C1 segment of cervical spinal cord (tissue), 14 donors: Measurements from ENCODE around the gene RABGGTA.

Experiments used
- DNase-seq, 14 donors: peaks; one replicate each; lab custom pipeline; 2025; lab: John Stamatoyannopoulos, UW

RABGGTA gene, protein sequence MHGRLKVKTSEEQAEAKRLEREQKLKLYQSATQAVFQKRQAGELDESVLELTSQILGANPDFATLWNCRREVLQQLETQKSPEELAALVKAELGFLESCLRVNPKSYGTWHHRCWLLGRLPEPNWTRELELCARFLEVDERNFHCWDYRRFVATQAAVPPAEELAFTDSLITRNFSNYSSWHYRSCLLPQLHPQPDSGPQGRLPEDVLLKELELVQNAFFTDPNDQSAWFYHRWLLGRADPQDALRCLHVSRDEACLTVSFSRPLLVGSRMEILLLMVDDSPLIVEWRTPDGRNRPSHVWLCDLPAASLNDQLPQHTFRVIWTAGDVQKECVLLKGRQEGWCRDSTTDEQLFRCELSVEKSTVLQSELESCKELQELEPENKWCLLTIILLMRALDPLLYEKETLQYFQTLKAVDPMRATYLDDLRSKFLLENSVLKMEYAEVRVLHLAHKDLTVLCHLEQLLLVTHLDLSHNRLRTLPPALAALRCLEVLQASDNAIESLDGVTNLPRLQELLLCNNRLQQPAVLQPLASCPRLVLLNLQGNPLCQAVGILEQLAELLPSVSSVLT

DNA sequence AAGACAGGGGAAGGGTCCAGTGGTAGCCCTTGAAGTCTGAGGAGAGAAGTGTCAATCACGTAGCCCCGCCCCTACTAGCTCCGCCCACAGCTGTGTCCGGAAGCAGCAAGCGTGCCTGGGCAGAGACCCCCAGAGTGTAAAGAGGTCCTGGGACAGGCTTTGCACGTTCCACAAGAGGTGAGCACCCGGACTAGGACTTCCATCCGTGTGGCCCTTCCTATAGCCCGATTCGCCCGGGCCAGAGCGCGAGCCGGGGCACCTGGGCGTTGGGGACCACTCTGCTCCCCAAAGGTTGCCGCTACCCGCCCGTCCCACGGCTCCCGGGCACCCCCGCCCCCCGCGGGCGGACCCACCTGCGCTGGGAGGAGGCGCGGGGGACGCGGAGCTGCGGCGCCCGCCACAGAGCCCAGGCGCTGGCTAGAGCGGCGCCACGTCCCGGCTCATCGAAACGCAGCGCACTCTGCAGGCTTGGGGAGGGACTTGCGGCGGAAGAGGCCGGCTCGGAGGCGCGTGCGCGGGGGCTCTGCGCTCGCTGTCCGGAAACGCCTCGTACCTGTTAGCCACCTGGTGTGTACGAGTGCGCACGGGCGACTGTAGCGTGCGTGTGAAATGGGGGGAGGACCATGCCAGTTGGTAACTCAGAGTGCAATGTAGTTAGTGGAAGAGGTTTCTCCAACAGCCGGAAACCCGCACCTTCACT lies at the start of gene RABGGTA:
TSS of gene RABGGTA (minus strand) at position 464 of the 700 bp plus-strand sequence. CDS start 482 bp downstream, outside the sequence.
- peak in 12 of 14 donors; percentile 49 to 84 (median 72) for DNase-seq

DNA sequence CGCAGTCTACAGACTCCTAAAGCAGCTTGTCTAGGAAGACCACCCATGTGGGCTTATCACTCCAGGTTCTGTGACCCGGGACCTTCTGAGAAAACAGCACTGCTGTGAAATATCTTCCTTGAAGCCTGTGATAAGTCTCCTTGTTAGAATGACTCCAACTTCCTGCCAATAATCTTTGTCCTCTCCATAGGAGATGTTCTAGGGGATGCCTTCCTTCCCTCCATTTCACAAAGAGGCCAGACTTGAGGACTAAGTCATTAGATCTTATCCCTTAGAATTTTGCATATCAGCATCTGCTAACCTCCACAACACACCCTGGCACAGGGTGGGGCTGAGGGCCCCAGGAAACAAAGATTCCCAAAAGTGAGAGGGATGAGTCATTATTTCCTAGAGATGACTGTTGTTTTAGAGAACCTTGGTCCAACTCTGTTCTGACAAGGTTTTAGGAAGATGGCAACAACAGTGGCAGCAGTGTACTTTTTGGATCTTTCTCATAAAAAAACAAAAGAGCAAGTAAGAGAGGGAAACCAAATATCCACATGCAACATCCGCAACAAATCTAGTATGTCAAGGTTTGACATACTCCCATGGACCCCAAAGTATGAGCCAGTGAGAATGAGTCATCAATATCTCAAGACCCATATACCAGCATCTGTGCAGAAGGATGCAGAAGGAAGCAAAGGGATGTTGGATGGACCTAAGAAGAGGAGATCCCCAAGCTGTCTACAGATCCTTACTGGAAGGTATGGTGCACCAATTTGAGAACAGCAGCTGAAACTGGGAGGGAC lies 45.9 kb upstream of the RABGGTA start:
- no peak for DNase-seq

DNA sequence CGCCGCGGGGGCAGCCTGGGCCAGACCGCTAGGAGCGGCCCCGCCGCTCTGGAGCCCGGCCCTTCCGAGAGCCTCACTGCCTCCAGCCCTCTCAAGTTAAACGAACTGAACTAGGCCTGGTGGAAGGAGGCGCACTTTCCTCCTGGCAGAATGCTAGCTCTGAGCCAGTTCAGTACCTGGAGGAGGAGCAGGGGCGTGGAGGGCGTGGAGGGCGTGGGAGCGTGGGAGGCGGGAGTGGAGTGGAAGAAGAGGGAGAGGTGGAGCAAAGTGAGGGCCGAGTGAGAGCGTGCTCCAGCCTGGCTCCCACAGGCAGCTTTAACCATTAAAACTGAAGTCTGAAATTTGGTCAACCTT lies 45.2 kb upstream of the RABGGTA start:
- no peak for DNase-seq

DNA sequence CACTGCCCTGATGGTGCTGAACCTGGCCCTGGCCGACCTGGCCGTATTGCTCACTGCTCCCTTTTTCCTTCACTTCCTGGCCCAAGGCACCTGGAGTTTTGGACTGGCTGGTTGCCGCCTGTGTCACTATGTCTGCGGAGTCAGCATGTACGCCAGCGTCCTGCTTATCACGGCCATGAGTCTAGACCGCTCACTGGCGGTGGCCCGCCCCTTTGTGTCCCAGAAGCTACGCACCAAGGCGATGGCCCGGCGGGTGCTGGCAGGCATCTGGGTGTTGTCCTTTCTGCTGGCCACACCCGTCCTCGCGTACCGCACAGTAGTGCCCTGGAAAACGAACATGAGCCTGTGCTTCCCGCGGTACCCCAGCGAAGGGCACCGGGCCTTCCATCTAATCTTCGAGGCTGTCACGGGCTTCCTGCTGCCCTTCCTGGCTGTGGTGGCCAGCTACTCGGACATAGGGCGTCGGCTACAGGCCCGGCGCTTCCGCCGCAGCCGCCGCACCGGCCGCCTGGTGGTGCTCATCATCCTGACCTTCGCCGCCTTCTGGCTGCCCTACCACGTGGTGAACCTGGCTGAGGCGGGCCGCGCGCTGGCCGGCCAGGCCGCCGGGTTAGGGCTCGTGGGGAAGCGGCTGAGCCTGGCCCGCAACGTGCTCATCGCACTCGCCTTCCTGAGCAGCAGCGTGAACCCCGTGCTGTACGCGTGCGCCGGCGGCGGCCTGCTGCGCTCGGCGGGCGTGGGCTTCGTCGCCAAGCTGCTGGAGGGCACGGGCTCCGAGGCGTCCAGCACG lies 44.6 kb upstream of the RABGGTA start:
- no peak for DNase-seq

DNA sequence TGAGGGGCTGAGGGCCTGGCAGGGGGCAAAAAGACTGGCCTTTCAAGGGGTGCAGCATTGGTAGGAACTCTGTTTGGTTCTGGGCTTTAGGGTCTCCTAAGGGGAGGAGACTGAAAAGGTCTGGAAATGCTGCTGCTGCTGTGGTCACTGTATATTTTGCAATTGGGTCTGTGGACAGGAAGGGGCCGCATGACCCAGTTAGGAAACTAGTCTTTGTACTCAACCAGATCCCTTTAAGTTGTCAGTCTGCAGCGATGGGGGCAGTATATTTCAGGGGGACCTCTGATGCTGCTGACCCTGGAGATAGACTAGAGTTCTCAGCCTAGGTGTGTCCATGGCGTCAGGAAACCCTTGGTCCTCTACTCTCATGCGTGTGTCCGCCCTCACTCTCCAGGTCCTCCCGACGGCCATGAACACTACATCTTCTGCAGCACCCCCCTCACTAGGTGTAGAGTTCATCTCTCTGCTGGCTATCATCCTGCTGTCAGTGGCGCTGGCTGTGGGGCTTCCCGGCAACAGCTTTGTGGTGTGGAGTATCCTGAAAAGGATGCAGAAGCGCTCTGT lies 43.9 kb upstream of the RABGGTA start:
- DNase-seq = no peak

DNA sequence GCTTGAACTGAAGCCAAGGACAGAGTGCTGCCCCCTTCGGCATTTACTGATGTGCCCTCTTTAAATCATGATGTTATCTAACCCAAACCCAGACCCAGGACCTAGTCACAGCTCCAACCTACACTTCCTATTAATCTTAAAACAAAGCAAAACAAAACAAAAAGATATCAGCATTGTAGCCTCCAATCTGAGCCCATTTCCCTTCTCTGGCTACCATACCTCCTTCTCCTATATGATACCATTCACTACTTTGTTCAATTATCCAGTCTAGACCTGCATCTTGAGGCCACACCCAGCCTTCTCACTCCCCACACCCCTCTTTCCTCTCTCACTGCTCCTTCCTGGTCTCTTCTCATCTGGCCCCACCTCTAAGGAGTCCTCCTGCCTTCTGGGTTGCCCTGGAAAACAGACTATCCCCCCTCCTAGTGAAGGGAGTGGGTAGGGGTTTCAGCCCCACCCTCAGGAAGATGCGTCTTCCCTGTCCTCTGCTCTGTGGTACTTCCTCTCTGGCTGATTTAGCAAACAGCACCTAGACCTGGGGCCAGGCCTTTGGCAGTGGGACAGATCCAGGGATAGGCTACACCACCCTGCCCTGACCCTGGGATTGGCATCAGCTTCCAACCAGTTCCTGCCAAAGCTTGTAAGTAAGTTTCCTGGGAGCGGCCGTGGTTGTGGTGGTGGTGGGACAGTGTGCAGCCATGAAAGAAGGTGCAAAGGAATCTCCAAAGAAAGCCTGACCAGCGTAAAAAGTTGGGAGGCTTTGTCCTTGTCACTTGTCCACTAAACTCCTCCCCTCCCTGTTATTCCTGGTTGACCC lies 43.2 kb upstream of the RABGGTA start:
- no peak for DNase-seq

DNA sequence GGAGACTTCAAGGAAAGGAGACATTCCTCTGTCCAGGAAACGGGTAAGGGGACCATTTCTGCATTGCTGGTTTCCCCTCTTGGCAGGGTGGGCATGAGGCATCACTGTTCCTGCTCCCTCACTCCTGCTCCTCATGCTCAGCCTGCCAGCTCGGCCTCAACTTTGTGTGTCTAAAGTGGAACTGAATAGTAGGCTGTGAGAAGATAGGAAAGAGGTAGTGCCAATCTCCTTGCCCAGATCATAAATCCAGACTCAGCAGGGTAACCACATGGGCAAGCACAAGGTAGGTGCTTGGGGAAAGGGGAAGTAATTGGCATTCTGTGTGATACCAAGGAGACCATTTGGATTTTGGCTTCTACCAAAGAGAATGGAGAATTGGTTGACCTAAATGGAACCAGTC lies 42.5 kb upstream of the RABGGTA start:
- DNase-seq = no peak

DNA sequence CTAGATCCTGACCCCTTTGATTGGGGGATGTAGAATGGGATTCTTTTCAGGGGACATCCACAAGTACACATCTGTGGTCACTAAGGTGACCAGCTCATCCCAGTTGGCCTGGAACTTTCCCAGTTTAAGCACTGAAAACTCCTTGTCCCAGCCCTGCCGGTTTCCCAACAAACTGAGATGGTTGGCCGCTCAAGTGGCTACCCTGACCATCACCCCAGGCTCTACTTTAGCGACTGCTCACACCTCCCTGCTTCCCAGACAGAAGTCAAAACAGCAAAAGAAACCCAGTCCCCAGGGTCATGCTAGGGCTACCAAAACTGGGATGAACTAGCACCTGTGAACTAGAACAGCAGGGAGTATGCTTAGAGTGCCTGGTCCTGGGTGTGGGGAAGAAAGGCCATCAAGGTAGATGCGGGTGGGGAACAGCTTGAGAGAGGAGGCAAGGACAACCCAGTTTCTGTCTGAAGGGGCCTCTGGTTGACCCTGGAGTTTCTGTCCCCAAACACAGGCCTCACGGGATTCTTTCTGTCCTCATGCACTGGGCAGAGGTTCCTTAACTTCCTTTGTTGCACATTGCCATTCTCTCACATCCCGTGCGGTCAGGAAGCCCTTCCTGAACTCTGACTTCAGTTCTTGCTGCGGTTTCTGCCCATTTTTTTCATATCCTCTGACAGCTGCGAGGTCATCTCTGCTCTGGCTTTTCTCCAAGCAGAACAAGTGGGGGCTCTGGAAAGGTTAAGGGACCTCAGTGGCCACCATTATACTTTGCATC lies 41.5 kb upstream of the RABGGTA start:
- peak in 2 of 14 donors; percentile 15 to 40 for DNase-seq

DNA sequence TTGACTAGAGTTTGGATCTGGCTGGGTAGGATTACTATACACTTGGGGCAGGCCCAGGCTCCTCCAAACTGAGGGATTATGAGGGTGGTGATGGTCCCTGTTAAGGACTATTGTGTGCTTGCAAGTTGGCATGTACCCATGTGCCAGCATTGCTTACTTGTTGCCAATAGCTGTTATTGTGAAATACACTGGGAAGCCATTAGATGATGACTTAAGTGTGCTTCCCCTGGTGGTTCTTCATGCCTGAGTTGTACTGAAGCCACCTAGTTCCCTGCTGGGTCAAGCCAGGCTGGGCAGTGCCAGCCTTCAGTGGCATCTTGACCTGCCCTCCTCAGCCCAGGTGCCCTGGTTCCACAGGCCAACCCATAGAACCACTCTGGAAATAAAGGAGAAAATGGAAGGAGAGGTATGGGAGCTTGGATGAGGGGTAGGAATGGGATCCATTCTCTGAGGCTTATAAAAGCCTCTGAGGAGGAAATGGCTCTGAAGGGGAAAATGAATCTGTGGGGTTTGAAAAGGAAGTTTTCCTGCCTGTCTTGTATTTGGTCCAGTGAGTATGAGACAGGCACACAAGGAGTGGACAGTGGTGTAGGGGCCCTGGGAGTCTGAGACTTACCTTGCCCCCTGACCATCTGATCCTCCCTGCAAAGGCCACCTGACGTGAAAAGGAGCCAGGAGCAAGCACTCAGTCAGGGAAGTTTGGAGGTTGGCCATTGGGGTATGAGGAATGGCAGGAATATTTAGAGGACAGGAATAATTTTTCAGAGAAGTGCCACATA lies 40.6 kb upstream of the RABGGTA start:
- DNase-seq = no peak

DNA sequence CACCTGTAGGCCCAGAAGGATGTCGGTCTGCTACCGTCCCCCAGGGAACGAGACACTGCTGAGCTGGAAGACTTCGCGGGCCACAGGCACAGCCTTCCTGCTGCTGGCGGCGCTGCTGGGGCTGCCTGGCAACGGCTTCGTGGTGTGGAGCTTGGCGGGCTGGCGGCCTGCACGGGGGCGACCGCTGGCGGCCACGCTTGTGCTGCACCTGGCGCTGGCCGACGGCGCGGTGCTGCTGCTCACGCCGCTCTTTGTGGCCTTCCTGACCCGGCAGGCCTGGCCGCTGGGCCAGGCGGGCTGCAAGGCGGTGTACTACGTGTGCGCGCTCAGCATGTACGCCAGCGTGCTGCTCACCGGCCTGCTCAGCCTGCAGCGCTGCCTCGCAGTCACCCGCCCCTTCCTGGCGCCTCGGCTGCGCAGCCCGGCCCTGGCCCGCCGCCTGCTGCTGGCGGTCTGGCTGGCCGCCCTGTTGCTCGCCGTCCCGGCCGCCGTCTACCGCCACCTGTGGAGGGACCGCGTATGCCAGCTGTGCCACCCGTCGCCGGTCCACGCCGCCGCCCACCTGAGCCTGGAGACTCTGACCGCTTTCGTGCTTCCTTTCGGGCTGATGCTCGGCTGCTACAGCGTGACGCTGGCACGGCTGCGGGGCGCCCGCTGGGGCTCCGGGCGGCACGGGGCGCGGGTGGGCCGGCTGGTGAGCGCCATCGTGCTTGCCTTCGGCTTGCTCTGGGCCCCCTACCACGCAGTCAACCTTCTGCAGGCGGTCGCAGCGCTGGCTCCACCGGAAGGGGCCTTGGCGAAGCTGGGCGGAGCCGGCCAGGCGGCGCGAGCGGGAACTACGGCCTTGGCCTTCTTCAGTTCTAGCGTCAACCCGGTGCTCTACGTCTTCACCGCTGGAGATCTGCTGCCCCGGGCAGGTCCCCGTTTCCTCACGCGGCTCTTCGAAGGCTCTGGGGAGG lies 39.5 kb upstream of the RABGGTA start, which contains the start of gene LTB4R:
TSS of gene LTB4R (plus strand) at position 857 of the 959 bp plus-strand sequence. CDS start 4,150 bp downstream, outside the sequence.
- peak in 10 of 14 donors; percentile 28 to 82 (median 62) for DNase-seq

DNA sequence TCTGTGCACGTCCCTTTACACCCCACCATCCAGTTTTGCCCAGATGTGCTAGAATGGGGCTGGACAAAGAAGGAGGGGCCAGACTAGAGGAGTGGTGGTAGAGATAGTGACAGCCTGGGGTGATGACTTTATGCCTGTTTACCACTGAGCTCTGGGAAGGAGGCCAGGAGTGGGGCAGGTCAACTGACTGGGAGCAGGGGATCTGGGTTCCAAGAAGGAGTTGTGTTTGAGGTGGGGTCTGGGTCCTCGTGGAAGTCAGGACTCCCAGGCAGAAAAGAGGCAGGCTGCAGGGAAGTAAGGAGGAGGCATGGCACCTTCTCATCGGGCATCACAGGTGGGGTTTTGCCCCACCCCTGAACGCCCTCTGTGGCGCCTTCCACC lies 38.9 kb upstream of the RABGGTA start:
- DNase-seq = no peak

DNA sequence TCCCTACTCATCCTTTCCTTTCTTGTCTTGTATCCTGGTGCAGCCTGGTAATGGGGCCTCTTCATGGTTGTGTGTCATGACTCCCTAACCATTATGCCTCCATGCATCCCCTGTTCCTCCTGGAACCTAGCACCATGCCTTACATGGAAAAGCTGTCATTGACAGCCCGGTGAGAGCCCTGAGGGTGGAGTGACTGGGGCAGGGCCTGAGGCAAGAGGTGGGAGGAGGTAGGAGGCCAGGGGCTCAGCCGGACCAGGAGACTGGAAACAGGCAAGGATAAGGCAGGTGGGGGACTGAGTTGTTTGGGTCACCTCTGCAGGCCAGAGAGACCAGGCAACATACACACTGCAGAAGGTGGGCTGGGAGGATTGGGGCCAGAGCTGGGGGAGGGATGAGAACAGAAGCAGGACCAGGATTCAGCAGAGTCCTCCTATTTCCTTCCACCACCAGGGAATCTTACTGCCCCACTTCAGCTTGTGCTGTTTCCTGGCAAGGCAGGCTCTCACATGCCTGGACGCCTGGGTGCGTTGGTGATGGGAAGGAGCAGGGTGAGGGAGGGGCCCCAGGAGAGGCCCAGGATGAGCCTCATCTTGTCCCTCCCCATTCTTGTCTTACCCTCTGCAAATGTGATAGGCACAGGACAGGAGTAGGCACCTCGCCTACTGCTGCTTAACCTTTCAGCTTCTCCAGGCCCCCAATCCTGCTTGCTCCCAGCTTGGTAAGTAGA lies 38.3 kb upstream of the RABGGTA start, which contains the start of gene LTB4R2:
TSS of gene LTB4R2 (plus strand) at position 603 of the 727 bp plus-strand sequence. CDS start 525 bp downstream, outside the sequence.
- no peak for DNase-seq

DNA sequence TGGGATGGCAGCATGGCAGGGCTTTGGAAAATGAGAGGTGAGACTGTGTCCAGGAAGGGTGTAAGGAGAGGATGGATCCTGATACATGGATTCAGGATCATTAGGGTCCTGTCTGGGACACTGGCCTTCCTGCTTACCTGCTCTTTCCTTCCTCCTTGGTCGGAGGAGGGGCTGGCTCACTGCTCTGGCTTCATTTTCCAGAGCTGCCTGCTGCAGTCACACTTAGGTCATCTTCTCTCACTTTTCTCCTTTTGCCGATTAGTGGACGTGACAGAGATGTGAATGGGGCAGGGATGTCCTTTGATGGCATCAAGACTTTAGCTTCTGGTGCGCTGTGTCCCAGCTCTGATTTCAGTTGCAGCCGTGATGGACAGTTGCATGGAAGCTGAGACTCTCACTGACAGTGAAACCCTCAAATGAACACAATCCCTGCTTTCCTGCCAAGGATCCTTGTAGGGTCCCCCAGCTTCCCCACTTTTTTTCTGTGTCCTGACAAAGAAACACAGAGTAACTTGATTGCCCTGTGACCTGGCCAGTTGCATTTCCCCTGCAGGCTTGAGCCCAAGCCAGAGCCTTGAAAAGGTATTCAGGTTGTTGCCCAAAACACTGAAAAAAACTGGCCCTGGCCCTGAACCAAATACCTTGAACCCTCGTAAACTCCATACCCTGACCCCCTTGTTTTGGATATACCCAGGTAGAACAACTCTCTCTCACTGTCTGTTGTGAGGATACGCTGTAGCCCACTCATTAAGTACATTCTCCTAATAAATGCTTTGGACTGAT lies 37.1 kb upstream of the RABGGTA start:
- no peak for DNase-seq

DNA sequence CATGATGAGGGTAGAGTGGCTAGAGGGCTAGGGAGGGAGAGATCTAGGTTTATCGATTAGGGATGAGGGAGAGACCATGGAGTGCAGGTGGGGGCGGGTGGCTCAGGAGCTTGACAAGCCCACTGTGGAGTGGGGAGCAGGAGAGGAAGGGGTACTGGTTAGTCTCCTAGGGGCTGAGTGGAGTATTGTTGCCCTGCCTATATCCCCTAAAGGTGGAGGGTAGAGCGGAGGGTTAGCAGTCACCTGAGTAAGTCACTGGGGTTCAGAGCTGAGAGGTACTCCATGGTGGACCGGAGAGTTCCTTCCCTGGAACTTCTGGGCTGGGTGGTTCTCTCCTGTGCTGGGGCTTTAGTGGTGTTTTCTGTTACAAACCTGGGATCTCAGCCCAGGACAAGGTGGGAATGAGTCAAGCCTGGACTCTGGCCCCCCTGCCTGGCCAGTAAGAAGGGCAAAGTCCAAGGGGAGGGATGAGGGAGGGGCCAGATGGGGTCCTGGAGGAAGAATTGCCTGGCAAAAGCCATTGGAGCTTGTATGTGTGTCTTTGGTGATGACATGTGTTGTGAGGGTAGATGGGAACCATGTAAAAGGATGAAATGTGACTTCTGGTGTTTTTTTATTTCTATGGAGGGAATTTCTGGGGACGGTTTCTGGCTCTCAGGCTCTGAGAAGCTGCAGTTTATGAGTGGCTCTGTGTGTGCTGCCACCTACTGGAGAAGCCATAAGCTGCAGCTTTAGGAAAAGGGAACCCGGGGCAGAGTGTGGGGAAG lies 36.4 kb upstream of the RABGGTA start, which contains the start of gene CIDEB:
TSS of gene CIDEB (minus strand) at position 403 of the 767 bp plus-strand sequence. CDS start at position 284, 119 bp downstream.
- peak in 5 of 14 donors; percentile 9 to 61 (median 26) for DNase-seq
